Activated CD8-positive, alpha-beta T cell treated with anti-CD3 and anti-CD28 coated beads for 36 hours (primary cell): Measurements from ENCODE around the gene TTC38. TPM values are rescaled to one million over a fixed set of nuclear protein-coding genes. Genes with fewer than 3 reads are reported as not detected.
A peak's percentile ranks its signal among the peaks of the same experiment; 100 is the strongest.

ENCODE experiments used
- ATAC-seq: fragments of 200-7000 bp; cut with Tn5 transposase; one replicate; pipeline ENCODE4 v1.10.0; 2021; ENCODE audit warnings: mild to moderate bottlenecking, moderate library complexity
- CTCF ChIA-PET: fragments of 350-600 bp; sonication (Branson Sonifier 250); formaldehyde crosslinking; loops from one replicate; lab custom pipeline; 2021; ENCODE audit warnings: antibody characterized with exemption; lab: Charles Lee
- POLR2A ChIA-PET: fragments of 350-600 bp; sonication (Branson Sonifier 250); formaldehyde crosslinking; loops from one replicate; lab custom pipeline; 2021; ENCODE audit warnings: antibody characterized with exemption; lab: Charles Lee
- DNase-seq: peaks from one replicate; pipeline ENCODE4 v3.0.0-alpha.2; 2020
- H3K27ac Mint-ChIP-seq: one replicate; pipeline ENCODE4 v1.8.0; 2021; ENCODE audit warnings: mild to moderate bottlenecking, mixed read lengths
- H3K27me3 Mint-ChIP-seq: one replicate; pipeline ENCODE4 v1.8.0; 2021; ENCODE audit warnings: mixed read lengths
- H3K36me3 Mint-ChIP-seq: one replicate; pipeline ENCODE4 v1.8.0; 2021; ENCODE audit warnings: low read depth, mixed read lengths
- H3K4me1 Mint-ChIP-seq: one replicate; pipeline ENCODE4 v1.8.0; 2021; ENCODE audit warnings: low read depth, mixed read lengths
- H3K4me3 Mint-ChIP-seq: one replicate; pipeline ENCODE4 v1.8.0; 2021; ENCODE audit warnings: mild to moderate bottlenecking, moderate library complexity, mixed read lengths
- H3K9me3 Mint-ChIP-seq: one replicate; pipeline ENCODE4 v1.8.0; 2021; ENCODE audit warnings: mixed read lengths
- intact Hi-C: fragments of 100-400 bp; cut with micrococcal nuclease; formaldehyde crosslinking; loops from one replicate; pipeline ENCODE4 v1.10.0; 2022
- total RNA-seq, 2 experiments: library from RNA; stranded (reverse); gene quantifications; one replicate each; pipeline ENCODE4 v1.2.3, GENCODE V29; 2021
- TF ChIP-seq, protein P1 (sequence below): fragments of 200-600 bp; IDR thresholded peaks from one replicate; pipeline ENCODE4 v1.8.0; 2022; ENCODE audit warnings: antibody characterized with exemption, mild to moderate bottlenecking

TTC38 gene
- total RNA-seq, 2 experiments from 2014 or later, result 9.0 to 11.9 TPM

- H3K27me3 Mint-ChIP-seq, result no peaks in the 10 kb centered on the region
- H3K4me3 Mint-ChIP-seq, result peak overlapping the region; percentile 64
- DNase-seq (peak; percentile 65), ATAC-seq (peak; percentile 94)
- intact Hi-C loops, result no loop called here
- peaks cover 17% of the 10 kb centered on the region for H3K4me1 Mint-ChIP-seq
- H3K9me3 Mint-ChIP-seq, result no peaks in the 10 kb centered on the region
- TF ChIP-seq, protein P1, sequence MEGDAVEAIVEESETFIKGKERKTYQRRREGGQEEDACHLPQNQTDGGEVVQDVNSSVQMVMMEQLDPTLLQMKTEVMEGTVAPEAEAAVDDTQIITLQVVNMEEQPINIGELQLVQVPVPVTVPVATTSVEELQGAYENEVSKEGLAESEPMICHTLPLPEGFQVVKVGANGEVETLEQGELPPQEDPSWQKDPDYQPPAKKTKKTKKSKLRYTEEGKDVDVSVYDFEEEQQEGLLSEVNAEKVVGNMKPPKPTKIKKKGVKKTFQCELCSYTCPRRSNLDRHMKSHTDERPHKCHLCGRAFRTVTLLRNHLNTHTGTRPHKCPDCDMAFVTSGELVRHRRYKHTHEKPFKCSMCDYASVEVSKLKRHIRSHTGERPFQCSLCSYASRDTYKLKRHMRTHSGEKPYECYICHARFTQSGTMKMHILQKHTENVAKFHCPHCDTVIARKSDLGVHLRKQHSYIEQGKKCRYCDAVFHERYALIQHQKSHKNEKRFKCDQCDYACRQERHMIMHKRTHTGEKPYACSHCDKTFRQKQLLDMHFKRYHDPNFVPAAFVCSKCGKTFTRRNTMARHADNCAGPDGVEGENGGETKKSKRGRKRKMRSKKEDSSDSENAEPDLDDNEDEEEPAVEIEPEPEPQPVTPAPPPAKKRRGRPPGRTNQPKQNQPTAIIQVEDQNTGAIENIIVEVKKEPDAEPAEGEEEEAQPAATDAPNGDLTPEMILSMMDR, result no peak
- CTCF ChIA-PET, result interaction anchor here (1.9 kb wide), 1 partner anchor 171 kb away, joined by 5 read pairs; no protein-coding TSS in a partner anchor
- POLR2A ChIA-PET, result interaction anchor here (1.0 to 1.3 kb wide), 6 partner anchors 8 to 48 kb away, joined by 3 to 7 read pairs (median 3); partner anchors contain the start of genes CDPF1 and TRMU
- H3K27ac Mint-ChIP-seq, result peak overlapping the region; percentile 70
- peaks cover 8% of the 10 kb centered on the region for H3K36me3 Mint-ChIP-seq
Observed at GRCh38 chr22:46287873-46288751, 20.3 kb downstream of the TTC38 start.

DNA sequence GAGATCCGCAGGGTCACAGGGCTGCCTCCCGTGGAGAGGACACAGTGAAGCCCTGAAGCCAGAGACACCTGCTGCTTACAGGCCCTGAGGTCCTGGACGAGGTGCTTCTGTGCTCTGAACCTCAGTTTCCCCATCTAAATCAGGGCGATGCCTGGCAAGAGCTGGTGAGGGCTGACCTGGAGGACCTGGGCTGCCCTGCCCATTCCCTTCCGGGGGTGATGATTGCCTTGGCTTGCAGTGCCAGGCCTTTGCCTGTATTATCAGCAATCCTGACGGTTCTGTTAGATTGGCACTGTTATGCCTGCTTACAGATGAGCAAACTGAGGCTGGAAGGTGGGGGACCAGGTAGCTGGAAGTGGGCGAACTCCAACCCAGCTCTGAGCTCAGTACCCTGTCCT, 21.0 kb downstream of the TTC38 start:
- ATAC-seq (no peak), DNase-seq (no peak)
- H3K4me3 Mint-ChIP-seq, result peak overlapping the region; percentile 64
- no peak overlapping the region for H3K27ac Mint-ChIP-seq
- TF ChIP-seq, protein P1, result no peak
- no peaks in the 10 kb centered on the region for H3K27me3 Mint-ChIP-seq
- CTCF ChIA-PET, result no interaction called here
- H3K4me1 Mint-ChIP-seq, result peaks cover 24% of the 10 kb centered on the region
- POLR2A ChIA-PET, result interaction anchor here (1.0 to 1.4 kb wide), 6 partner anchors 8 to 140 kb away, joined by 3 to 7 read pairs (median 4); partner anchors contain the start of genes CDPF1 and TRMU
- H3K9me3 Mint-ChIP-seq, result no peaks in the 10 kb centered on the region
- peaks cover 7% of the 10 kb centered on the region for H3K36me3 Mint-ChIP-seq
- intact Hi-C loops, result no loop called here

DNA sequence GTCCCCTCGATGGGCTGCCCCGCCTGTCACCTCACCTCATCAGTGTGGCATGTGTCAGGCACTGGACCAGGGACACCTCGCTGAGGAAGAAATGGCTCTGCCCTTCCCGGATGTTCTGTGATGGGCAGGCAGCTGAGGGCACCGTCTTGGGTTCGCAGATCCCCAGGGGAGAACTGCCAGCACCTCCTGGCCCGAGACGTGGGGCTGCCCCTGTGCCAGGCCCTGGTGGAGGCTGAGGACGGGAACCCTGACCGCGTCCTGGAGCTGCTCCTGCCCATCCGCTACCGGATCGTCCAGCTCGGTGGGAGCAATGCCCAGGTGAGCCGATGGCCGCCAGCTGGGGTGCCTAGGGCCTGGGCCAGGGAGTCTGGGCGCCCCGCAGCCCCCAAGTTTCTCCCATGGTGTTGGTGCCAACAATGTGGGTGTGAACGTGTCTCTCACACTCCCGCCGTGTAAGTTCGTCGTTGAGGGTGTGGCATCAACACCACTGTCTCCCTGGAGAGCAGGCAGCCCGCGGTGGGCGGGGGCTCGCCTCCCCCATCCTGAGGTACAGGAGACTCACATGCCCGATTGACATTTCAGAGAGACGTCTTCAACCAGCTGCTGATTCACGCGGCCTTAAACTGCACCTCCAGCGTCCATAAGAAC, 21.6 kb downstream of the TTC38 start:
- CTCF ChIA-PET, result no interaction called here
- H3K4me1 Mint-ChIP-seq, result peaks cover 24% of the 10 kb centered on the region

DNA sequence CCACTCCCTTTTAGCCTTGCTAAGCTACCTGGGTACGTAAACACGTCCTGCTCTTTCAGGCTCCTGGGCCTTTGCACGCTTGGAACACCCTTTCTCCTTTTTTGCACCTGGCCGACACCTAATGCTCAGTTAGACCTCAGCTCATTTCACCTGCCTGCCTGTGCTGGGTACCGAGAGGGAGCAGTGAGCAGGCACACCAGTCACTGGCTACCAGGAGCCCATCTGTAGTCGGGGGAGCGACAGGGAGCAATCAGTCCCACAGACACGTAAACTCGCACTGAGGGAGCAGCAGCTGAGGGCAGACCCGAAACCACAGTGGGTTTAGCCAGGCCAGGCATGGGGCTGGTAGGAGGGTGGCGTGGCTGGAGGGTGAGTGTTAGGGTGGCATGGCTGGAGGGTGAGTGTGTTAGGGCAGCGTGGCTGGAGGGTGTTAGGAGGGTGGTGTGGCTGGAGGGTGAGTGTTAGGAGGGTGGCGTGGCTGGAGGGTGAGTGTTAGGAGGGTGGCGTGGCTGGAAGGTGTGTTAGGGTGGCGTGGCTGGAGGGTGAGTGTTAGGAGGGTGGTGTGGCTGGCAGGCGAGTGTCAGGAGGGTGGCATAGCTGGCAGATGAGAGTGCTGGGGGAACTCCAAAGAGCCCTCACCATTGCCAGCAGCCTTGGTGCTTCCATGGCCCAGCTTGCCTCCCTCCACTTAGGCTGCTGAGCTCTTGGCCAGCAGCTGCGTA, 22.5 kb downstream of the TTC38 start:
- ChIA-PET CTCF (interaction anchor here (1.2 kb wide), 1 partner anchor 21 kb away, joined by 3 read pairs; no protein-coding TSS in a partner anchor), POLR2A (interaction anchor here (0.7 to 1.4 kb wide), 2 partner anchors 141 to 450 kb away, joined by 3 to 4 read pairs; no protein-coding TSS in a partner anchor)
- intact Hi-C loops, result no loop called here
- Mint-ChIP-seq H3K27ac (no peak overlapping the region), H3K4me3 (no peak overlapping the region), H3K36me3 (peaks cover 6% of the 10 kb centered on the region), H3K9me3 (no peaks in the 10 kb centered on the region), H3K4me1 (peaks cover 24% of the 10 kb centered on the region), H3K27me3 (no peaks in the 10 kb centered on the region)
- TF ChIP-seq, protein P1, result no peak
- ATAC-seq (no peak), DNase-seq (no peak)

More for the DNA sequence above, 21.6 kb downstream of the TTC38 start:
- Mint-ChIP-seq H3K27me3 (no peaks in the 10 kb centered on the region), H3K4me3 (no peak overlapping the region), H3K36me3 (peaks cover 6% of the 10 kb centered on the region), H3K27ac (no peak overlapping the region), H3K9me3 (no peaks in the 10 kb centered on the region)
- TF ChIP-seq, protein P1, result no peak
- ATAC-seq, result no peak
- POLR2A ChIA-PET, result interaction anchor here (0.7 to 1.4 kb wide), 6 partner anchors 9 to 449 kb away, joined by 3 to 7 read pairs (median 4); partner anchors contain the start of gene TRMU
- no peak for DNase-seq
- intact Hi-C loops, result no loop called here
